ENCODE data around the gene DNAH1. TPM values are rescaled to one million over a fixed set of nuclear protein-coding genes. Genes with fewer than 3 reads are reported as not detected.

The DNAH1 gene
- total and polyA plus RNA-seq, 2 of the 13 experiments (the other 11 are each of a cell fraction or from before 2014, with no cell fraction given) = 0.64 to 3.5 TPM

DNA sequence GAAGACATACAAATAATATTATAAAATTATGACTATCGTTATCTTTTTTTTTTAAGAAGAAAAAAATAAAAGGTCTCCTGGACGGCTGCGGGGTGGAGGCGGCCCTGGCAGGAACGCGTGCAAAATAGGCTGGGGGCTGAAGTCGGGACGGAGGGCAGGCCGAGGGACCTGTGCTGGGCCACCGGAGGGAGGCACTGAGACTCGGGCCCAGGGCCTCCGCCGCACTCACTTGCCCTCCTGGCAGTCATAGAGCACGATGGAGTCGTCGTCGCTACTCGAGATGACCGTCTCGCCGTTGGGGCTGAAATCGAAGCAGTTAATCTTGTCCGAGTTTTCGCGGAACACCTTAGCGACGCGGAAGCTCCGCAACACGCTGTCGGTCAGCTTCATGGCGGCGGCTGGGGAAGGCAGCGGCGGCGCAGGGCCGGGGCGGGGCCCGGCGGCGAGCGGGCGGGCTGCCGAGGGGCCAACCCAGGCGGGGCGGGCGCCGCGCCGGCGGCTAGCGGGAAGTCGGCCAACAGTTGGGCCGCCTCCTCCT, 38.1 kb upstream of the DNAH1 start (continued):
- peak; percentile 76 for TF ChIP-seq AGO2 (optimal IDR thresholded peaks at IDR 0.05; ENCODE audit: low read depth, low read length)
- 0 out of 2 replicates have a peak, but pooled peaks have one; percentile 2 for TF ChIP-seq ZNF839 (CRISPR knock-in tag; IDR thresholded peaks at IDR 0.05; ENCODE audit: borderline replicate concordance)
- no peak for TF ChIP-seq CBX5 (CRISPR knock-in tag; IDR thresholded peaks at IDR 0.05; ENCODE audit: borderline replicate concordance)
- TF ChIP-seq CBX2 (IDR thresholded peaks at IDR 0.05; ENCODE audit: low read depth, low read length) = no peak
- TF ChIP-seq CBX2 (CRISPR knock-in tag; IDR thresholded peaks at IDR 0.05; ENCODE audit: low read depth) = peak; percentile 40; the same call in 1 of the 2 replicates
- no peak for TF ChIP-seq TCF12 (IDR thresholded peaks at IDR 0.05)
- TF ChIP-seq TCF12 (CRISPR knock-in tag; IDR thresholded peaks at IDR 0.05) = peak; percentile 28; the same call in 1 of the 2 replicates
- no peak for TF ChIP-seq KDM5B (CRISPR knock-in tag; IDR thresholded peaks at IDR 0.05; ENCODE audit: borderline replicate concordance)
- no peak for TF ChIP-seq CEBPG (CRISPR knock-in tag; IDR thresholded peaks at IDR 0.05)
- TF ChIP-seq ZNF10 (CRISPR knock-in tag; IDR thresholded peaks at IDR 0.05; ENCODE audit: borderline replicate concordance, low read depth) = no peak
- TF ChIP-seq, protein P1, sequence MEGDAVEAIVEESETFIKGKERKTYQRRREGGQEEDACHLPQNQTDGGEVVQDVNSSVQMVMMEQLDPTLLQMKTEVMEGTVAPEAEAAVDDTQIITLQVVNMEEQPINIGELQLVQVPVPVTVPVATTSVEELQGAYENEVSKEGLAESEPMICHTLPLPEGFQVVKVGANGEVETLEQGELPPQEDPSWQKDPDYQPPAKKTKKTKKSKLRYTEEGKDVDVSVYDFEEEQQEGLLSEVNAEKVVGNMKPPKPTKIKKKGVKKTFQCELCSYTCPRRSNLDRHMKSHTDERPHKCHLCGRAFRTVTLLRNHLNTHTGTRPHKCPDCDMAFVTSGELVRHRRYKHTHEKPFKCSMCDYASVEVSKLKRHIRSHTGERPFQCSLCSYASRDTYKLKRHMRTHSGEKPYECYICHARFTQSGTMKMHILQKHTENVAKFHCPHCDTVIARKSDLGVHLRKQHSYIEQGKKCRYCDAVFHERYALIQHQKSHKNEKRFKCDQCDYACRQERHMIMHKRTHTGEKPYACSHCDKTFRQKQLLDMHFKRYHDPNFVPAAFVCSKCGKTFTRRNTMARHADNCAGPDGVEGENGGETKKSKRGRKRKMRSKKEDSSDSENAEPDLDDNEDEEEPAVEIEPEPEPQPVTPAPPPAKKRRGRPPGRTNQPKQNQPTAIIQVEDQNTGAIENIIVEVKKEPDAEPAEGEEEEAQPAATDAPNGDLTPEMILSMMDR (CRISPR knock-in tag; IDR thresholded peaks at IDR 0.05) = peak; percentile 46
- no peak for TF ChIP-seq KDM2A (CRISPR knock-in tag; IDR thresholded peaks at IDR 0.05; ENCODE audit: borderline replicate concordance, low read depth)
- no peak for TF ChIP-seq PPARG (CRISPR knock-in tag; conservative IDR thresholded peaks at IDR 0.05)
- TF ChIP-seq ZNF761 (CRISPR knock-in tag; conservative IDR thresholded peaks at IDR 0.05) = peak; percentile 38; the same call in 1 of the 2 replicates
- TF ChIP-seq, protein P2, sequence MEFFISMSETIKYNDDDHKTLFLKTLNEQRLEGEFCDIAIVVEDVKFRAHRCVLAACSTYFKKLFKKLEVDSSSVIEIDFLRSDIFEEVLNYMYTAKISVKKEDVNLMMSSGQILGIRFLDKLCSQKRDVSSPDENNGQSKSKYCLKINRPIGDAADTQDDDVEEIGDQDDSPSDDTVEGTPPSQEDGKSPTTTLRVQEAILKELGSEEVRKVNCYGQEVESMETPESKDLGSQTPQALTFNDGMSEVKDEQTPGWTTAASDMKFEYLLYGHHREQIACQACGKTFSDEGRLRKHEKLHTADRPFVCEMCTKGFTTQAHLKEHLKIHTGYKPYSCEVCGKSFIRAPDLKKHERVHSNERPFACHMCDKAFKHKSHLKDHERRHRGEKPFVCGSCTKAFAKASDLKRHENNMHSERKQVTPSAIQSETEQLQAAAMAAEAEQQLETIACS (CRISPR knock-in tag; IDR thresholded peaks at IDR 0.05) = no peak
- TF ChIP-seq ATF7-NPFF (CRISPR knock-in tag; IDR thresholded peaks at IDR 0.05; ENCODE audit: low read depth) = no peak; the same call in none of the 2 replicates
- no peak for TF ChIP-seq MAFF (IDR thresholded peaks at IDR 0.05; ENCODE audit: low read depth, low read length)
- TF ChIP-seq, protein P3, sequence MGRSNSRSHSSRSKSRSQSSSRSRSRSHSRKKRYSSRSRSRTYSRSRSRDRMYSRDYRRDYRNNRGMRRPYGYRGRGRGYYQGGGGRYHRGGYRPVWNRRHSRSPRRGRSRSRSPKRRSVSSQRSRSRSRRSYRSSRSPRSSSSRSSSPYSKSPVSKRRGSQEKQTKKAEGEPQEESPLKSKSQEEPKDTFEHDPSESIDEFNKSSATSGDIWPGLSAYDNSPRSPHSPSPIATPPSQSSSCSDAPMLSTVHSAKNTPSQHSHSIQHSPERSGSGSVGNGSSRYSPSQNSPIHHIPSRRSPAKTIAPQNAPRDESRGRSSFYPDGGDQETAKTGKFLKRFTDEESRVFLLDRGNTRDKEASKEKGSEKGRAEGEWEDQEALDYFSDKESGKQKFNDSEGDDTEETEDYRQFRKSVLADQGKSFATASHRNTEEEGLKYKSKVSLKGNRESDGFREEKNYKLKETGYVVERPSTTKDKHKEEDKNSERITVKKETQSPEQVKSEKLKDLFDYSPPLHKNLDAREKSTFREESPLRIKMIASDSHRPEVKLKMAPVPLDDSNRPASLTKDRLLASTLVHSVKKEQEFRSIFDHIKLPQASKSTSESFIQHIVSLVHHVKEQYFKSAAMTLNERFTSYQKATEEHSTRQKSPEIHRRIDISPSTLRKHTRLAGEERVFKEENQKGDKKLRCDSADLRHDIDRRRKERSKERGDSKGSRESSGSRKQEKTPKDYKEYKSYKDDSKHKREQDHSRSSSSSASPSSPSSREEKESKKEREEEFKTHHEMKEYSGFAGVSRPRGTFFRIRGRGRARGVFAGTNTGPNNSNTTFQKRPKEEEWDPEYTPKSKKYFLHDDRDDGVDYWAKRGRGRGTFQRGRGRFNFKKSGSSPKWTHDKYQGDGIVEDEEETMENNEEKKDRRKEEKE (IDR thresholded peaks at IDR 0.05) = no peak
- no peak for TF ChIP-seq PHF20 (CRISPR knock-in tag; IDR thresholded peaks at IDR 0.05)
- 0 out of 2 replicates have a peak, but pooled peaks have one; percentile 9 for TF ChIP-seq ZNF782 (CRISPR knock-in tag; IDR thresholded peaks at IDR 0.05; ENCODE audit: borderline replicate concordance)
- TF ChIP-seq MEIS1 (CRISPR knock-in tag; IDR thresholded peaks at IDR 0.05; ENCODE audit: borderline replicate concordance) = peak; percentile 4; the same call in 1 of the 2 replicates
- no peak for TF ChIP-seq ZNF772 (CRISPR knock-in tag; IDR thresholded peaks at IDR 0.05)
- no peak for TF ChIP-seq U2AF2 (IDR thresholded peaks at IDR 0.05; ENCODE audit: low read depth, low read length)
- TF ChIP-seq HIVEP1 (CRISPR knock-in tag; IDR thresholded peaks at IDR 0.05) = no peak
- no peak for TF ChIP-seq ZNF747 (CRISPR knock-in tag; IDR thresholded peaks at IDR 0.05; ENCODE audit: borderline replicate concordance)
- no peak for TF ChIP-seq ZBTB3 (CRISPR knock-in tag; IDR thresholded peaks at IDR 0.05; ENCODE audit: borderline replicate concordance, low read depth)
- no peak for TF ChIP-seq ZNF446 (CRISPR knock-in tag; IDR thresholded peaks at IDR 0.05)
